Measurements from ENCODE around the gene EPB41L2.
"Not testable (repeated sequence)": the region's sequence is repeated elsewhere in the genome, so short reads cannot be mapped to it uniquely, and the experiment has no call there.

The EPB41L2 gene

GRCh38 chr6:131001945-131002660 is 60.9 kb downstream of the EPB41L2 start:
- DNase-seq = no peak

DNA sequence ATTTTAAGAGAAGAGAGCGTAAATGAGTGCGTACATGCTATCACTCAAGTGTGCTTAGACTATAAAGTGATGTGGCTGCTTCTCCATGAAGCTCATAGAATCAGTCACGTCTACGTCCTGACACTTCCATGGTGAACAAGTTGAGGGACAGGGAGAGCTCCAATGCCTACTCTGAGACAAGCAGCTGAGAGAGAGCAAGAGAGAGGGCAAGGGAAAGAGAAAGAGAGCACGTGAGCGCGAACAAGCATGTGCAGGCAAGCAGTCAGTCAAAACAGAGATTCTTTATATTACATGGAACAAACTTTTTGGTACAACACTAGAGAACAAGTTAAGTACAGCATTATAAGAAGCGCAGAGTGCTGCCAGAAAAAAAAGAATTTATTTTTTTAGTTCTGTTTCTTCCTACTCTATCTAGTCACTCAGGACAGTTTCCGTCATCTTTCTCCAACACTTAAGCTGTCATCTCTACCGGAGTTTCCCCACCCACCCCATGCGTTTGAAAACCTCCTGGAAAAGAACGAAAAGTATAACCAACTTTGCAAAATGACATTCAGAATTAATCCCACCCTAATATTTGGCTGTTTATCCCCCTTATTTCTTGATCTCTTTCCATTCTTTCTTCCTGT is 61.8 kb downstream of the EPB41L2 start:
- DNase-seq = no peak

DNA sequence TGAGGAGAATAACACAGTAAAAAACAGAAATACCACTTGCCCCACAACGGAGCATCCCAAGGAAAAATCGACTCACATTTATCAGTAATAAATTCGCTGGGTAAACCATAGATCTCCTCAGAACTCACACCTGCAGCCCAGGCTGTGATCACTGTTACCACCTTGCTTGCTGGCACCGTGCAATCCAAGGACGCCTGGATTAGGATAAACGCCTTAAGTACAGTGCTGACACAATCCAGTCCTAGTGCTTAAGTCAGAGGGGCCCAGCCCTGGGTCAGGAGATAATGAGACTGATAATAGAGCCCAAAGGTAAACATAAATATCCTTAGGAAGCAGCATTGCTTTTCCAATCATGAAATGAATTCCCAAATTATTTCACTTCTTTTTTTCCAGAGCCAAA is 62.5 kb downstream of the EPB41L2 start:
- no peak for DNase-seq

DNA sequence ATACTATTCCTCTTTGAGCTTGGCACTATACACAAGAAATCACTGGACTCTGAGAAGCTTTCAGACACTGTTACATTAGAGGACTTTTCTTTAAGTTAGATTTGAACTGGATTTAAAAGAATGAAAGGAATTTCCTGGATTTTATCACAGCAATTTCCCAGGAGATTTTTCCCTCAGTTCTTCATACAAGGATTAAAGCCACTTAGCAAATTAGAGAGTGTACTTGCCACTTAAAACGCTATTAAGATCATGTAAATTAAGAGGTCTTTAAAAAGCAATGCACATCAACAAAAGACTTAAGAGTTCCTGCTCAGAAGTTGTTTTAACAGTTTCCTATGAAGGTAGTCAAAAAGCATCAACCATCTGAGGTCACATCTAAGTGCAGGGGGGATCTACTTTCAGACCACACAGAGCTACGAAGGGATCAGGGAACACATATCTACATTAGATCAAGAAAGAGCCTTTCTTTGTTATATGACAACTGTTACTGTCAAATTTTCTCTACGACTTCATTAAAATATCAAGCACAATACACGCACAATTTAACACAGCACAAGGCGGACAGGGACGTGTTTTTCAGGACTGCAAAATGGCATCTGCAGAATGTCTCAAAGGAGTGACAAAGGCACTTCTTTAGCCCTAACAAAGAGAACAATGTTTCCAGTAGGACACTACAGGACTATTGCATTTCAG is 65.8 kb downstream of the EPB41L2 start:
- no peak for DNase-seq

- no peak for DNase-seq
Observed at GRCh38 chr6:130996635-130997034, 66.4 kb downstream of the EPB41L2 start.

DNA sequence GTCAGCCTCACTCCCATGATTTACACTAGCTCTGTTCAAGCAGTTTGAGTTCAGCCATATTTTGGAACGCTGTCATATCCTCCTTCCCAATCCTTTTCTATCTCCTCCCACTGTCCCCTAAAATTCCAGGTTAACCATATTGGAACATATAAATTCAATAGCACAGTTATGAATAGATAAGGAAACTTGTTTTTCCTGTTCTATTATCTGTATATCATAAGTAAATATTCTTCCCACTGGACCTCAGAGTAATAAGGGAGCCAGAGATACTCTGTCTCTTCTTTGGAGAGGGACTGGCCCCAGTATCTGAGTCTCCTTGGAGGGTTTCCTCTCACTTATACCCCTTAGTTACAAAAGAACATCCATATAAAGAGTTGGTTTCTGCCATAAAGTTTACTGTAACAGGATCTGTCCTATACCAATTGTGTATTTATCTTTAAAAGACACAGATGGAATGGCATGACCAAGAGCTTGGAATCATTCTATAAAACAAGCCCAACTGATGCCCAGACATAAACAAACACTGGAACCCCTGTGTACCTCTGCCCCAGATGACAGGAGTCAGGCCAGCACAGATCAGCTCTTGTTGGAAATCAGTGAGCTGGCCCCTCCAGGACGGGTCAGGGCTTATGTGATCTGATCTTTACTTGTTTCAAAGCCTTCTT is 67.1 kb downstream of the EPB41L2 start:
- no peak for DNase-seq

DNA sequence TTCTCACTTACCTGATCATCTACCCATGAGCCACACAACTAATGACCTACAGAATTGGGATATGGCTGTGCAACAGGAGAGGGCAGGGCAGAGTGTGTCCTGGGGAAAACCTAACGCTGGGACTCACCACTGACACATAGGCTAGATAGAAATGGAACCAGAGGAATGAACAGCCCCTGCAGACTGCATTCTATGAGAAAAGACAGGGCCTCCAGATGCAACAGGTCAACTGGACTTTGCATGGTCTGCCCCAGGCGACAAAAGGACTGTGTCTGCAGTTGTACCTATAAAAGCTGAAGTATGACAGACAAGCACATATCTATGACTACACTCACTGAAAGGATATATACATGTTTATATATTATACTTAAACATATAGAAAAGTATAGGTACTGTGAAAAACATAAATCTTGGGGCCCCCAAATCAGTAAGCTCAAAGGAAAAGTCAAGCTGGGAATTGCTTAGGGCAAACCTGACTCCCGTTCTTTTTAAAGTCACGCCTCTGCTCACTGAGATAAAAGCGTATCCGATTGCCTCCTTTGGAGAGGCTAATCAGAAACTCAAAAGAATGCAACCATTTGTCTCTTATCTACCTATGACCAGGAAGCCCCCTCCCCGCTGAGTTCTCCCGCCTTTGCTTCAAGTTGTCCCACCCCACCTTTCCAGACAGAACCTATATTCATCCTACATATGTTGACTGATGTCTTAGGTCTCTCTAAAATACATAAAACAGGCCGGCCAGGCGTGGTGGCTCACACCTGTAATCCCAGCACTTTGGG is 68.5 kb downstream of the EPB41L2 start:
- DNase-seq = no peak

DNA sequence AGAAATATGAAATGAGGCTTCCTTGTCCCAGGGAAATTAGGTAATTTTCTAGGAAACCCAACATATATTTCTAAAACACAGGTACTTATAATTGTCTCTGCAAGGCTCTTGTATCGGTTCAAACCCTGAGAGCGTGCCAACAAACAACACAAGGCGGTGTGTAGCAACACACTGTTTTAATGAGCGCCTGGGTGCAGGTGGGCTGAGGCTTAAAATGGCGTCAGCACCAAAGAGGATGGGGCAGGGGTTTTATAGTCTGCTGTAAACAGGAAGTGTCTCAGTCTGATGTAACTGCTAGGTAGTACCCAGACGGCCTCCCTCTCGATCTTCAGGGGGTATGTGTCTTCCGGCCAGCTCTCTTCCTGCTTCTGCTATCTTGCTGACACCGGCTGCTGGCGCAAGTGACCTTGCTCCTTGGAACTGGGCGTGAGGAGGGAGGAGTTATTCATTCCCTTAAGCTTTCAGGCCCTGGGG is 69.7 kb downstream of the EPB41L2 start:
- DNase-seq = no peak

GRCh38 chr6:130991422-130992137 is 71.5 kb downstream of the EPB41L2 start:
- no peak for DNase-seq

DNA sequence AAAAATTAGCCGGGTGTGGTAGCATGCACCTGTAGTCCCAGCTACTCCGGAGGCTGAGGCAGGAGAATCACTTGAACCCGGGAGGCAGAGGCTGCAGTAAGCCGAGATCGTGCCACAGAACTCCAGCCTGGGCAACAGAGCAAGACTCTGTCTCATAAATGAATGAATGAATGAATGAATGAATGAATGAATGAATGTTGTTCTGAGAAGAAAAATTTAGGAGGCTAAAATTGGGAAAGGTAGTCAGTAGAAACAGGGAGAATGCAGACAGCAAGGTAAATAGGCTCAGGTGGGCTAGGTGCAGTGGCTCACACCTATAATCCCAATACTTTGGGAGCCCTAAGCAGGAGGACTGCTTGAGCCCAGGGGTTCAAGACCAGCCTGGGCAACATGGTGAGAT is 75.5 kb downstream of the EPB41L2 start:
- DNase-seq = not testable (repeated sequence)

GRCh38 chr6:130985115-130985514 is 77.9 kb downstream of the EPB41L2 start:
- no peak for DNase-seq

DNA sequence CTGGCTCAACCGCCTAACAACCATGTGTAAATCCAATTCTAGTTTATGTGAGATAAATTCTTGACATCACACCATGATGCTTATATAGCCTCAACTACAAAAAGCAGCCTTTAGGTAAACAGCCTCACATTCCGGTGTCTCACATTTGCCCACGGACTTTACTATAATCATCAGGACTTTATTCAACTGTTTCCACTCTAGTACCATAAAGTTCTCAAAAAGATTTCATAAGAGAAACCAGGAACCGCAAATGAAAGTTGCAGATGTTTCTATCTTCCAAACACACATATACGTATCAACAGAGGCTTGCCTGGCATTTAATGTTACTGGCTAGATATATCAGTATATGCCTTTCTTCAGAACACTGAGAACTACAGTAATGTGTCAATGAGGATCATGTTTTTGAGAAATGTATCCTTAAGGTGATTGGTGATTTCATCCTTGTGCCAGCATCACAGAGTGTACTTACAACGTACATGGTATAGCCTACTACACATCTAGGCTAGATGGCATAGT is 80.0 kb downstream of the EPB41L2 start:
- no peak for DNase-seq

DNA sequence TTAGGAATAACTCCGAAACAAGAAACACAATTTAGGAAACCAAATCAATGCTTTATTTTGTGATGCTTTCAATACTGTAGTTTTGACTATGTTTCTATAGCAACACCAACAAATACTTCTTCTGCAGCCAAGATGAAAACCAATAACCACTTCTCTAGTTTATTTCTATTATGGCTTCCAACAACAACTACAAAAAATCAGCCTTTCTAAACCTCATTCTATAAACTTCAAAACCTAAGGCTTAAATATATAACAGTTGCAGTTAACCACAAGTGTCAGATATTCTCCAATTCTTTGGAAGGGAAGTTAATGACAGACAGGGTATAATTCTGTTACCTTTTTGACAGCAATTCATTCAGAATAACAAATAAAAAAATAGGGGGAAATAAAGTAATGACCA is 80.9 kb downstream of the EPB41L2 start:
- no peak for DNase-seq

GRCh38 chr6:130981409-130981808 is 81.6 kb downstream of the EPB41L2 start:
- no peak for DNase-seq

- DNase-seq = no peak
Observed at GRCh38 chr6:130980310-130981032, 82.6 kb downstream of the EPB41L2 start.

DNA sequence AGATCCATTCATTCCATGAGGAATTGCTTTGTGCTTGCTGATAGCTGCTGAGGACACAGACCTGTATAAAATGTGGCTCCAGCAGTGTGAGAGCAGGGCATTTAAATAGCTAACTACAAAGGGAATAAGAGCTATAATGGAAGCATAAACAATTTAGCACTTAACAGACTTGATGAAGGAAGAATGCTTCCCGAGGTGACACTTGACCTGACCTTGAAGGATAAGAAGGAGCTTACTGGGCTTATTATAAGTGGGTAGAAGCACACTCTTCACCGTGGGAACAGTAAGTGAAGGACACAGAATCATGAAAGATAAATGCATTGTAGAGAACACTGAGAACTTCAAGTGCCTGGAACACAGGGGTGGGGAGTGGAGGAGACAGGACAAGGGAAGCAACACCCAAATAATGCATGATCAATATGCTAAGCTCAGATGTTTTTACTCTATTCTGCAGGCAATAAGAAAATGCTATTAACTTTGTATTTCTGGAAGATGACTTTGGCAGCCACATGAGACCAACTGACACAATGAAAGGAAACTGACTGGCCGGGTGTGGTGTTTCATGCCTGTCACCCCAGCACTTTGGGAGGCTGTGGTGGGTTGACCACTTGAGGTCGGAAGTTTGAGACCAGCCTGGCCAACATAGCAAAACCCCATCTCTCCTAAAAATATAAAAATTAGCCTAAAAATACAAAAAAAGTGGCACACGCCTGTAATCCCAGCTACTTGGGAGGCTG is 84.2 kb downstream of the EPB41L2 start:
- DNase-seq = no peak

- no peak for DNase-seq
Observed at GRCh38 chr6:130978180-130978579, 84.9 kb downstream of the EPB41L2 start.

- no peak for DNase-seq
Observed at GRCh38 chr6:130975325-130975724, 87.7 kb downstream of the EPB41L2 start.

- no peak for DNase-seq
Observed at GRCh38 chr6:130973521-130974277, 89.3 kb downstream of the EPB41L2 start.

DNA sequence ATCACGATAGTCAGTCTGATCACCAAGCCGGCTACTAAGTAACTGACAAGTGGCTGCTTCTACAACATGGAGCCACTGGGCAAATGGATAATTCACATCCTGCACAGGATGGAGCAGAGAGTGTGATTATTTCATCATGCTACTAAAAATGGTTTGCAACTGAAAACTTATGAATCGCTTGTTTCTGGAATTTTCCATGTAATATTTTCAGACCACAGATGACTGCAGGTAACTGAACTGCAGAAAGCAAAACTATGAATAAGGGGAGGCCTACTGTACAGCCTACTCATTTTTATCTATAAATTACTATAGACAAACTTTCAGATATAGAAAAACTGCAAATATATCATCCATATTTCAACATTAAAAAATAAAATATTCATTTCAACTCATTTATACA is 91.5 kb downstream of the EPB41L2 start:
- DNase-seq = no peak

All from CD4-positive, alpha-beta T cell treated with Interleukin-15 for 1 hour (primary cell).